K562 treated with DMSO at 1 percent for 4 hours (cell line): ENCODE results near the gene PCDH15. TPM values are rescaled to one million over a fixed set of nuclear protein-coding genes. Genes with fewer than 3 reads are reported as not detected.

ENCODE experiments used
- total RNA-seq: library from RNA; unstranded; fragments of 300-600 nt; gene quantifications from 2 replicates; pipeline ENCODE4 v1.2.3, GENCODE V29; 2022; ENCODE audit not compliant: insufficient read depth

Gene PCDH15
- total RNA-seq: not detected in 2 replicates

GRCh38 chr10:54800741-54801421 lies at the start of gene PCDH15:
Gene PCDH15 (minus strand): TSS chr10:54801231. CDS start chr10:54664262, 136,969 bp downstream.

